ENCODE results near the gene EFCAB10.
A peak's percentile ranks its signal among the peaks of the same experiment; 100 is the strongest.
"Not testable (repeated sequence)": the region's sequence is repeated elsewhere in the genome, so short reads cannot be mapped to it uniquely, and the experiment has no call there.

The EFCAB10 gene

DNA sequence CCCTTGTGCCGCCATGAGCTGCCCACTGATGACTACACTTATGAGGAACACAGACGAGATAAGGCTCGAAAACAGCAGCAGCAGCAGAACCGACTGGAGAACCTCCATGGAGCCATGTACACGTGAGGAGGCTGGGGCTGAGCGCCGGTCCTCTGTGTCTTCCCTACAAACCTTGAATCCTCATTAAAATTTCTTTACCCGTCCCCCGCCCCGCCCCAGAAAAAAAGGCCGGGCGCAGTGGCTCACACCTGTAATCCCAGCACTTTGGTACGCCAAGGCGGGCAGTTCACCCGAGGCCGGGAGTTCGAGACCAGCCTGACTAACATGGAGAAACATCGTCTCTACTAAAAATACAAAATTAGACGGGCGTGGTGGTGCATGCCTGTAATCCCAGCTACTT lies 50.7 kb downstream of the EFCAB10 start:
- DNase-seq (ENCODE audit: low read depth), result no peak

DNA sequence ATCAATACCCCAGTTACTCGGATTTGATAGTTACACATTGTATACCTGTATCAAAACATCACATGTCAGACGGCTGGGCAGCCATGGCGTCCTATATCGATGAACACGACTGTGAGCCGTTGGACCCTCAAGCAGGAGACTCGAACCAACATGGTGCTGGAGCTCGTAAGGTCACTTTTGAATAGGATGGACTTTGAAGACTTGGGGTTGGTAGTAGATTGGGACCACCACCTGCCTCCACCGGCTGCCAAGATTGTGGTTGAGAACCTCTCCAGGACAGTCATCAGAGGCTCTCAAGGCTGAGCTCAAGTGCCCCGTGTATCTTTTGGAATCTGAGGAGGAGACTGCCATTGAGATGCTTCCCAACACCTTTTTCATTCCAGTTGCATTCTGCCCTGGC lies 51.2 kb downstream of the EFCAB10 start:
- DNase-seq (ENCODE audit: low read depth), result no peak

- not testable (repeated sequence) for DNase-seq (ENCODE audit: low read depth)
Observed at GRCh38 chr7:105527737-105528136, 53.6 kb downstream of the EFCAB10 start.

- no peak for DNase-seq (ENCODE audit: low read depth)
Observed at GRCh38 chr7:105524840-105525239, 56.5 kb downstream of the EFCAB10 start.

- not testable (repeated sequence) for DNase-seq (ENCODE audit: low read depth)
Observed at GRCh38 chr7:105524423-105524822, 56.9 kb downstream of the EFCAB10 start.

DNA sequence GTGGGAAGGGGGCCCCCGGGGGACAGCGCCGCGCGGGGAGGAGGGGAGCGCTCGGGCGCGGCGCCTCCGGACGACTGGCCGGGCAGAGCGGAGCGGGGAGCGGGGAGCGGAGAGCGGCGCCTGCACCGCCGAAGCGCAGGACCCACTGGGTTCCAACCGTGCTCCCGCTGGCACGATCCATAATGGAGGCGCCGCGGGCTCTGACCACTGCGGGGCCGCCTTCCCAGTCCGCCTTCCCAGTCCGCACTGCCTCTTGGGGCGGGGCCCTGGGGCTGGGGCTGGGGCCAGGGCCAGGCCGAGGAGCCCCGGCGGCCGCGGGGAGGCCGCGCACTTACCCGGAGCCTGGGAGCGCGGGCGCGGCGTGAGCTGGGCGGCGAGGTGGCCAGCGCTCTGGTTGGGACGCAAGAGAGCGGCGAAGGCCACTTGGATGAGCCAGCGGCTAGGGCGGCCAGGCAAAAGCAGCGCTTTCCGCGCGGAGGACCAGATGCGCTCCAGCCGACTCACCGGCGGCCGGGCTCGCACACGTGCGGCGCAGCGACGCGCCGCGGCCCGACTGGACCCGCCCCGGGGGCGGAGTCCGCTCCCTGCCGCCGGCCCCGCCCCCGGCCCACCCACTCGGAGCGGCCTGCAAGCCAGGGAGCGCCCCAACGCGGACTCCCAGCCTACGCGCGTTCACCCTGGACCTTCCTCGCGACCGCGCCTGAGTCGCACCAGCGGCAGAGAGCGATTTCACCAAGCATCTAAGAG lies 59.4 kb downstream of the EFCAB10 start, which contains the start of gene PUS7:
Gene PUS7, minus strand, starts transcription at position 555 of the 747 bp plus-strand sequence. CDS start 13,759 bp downstream, outside the sequence.
- peak; percentile 46 for DNase-seq (ENCODE audit: low read depth)

DNA sequence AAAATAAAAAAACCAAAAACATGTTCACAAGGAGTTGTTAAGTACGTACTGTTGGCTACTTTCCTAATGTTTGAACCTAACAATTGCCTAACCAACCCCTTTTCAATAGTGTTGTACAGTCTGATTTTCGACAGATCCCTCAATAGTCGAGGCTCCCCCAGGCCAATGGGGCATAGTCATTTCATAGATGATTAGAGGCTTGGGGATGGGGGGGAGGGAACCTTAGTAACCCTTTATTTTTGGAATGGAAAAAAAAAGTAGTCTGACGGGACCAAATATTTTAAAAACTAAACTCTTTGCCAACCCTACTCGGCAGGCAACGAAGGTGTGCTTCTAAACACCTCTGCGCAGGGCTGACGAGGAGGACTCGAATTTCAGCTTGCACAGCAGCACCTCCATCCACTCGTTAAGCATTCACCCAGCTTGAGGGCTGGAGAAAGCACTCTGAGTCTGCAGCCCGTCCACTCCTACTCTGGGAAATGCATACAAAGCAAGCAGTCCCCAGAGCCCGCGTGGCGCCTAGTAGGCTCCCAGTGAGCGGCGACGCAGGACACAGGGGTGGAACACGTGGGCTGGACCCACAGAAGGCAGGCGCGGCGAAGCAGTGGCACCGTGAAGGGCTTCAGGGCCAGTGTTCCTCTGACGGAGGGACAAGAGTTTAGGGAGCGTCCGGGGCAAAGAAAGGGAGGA lies 60.1 kb downstream of the EFCAB10 start:
- DNase-seq (ENCODE audit: low read depth), result peak; percentile 11

- DNase-seq (ENCODE audit: low read depth), result not testable (repeated sequence)
Observed at GRCh38 chr7:105520620-105521019, 60.7 kb downstream of the EFCAB10 start.

- DNase-seq (ENCODE audit: low read depth), result no peak
Observed at GRCh38 chr7:105519353-105519752, 61.9 kb downstream of the EFCAB10 start.

DNA sequence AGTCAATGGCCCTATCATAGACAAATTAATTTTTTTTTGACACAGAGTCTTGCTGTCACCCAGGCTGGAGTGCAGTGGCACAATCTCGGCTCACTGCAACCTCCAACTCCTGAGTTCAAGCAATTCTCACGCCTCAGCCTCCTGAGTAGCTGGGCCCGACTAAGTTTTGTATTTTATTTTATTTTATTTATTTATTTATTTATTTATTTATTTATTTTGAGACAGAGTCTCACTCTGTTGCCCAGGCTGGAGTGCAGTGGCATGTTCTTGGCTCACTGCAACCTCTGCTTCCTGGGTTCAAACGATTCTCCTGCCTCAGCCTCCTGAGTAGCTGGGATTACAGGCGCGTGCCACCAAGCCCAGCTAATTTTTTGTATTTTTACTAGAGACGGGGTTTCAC lies 65.7 kb downstream of the EFCAB10 start:
- not testable (repeated sequence) for DNase-seq (ENCODE audit: low read depth)
